Measurements from ENCODE around the gene SLC7A11. TPM values are rescaled to one million over a fixed set of nuclear protein-coding genes. Genes with fewer than 3 reads are reported as not detected.
"Not testable (repeated sequence)": the region's sequence is repeated elsewhere in the genome, so short reads cannot be mapped to it uniquely, and the experiment has no call there.

Gene SLC7A11
- total and polyA plus RNA-seq, 5 experiments from 2014 or later = 0.13 to 0.30 TPM; not detected in 3

DNA sequence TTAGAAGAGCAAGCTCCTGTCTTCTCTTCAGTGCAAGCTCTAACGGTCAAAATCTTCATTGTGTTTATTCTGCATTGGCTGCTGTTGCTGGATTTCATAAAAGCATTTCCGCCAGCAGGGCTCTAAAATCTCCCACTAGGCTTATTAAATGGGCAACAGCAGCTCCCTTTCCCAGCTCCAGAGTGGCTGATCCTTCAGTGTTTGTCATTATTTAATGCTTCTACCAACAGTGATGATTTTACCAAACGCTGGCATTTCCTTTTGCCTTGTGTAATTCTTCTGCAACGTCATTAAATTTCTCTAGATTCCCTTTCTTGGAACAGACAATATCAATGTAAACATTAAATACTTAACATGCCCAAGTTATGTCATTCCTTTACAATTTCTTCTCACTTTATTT, 20.1 kb downstream of the SLC7A11 start:
- H3K9me3 Mint-ChIP-seq = peaks cover 0 to 4% (median 0%) of the 10 kb centered on the region in 9 donors
- H3K4me1 Mint-ChIP-seq = no peaks in the 10 kb centered on the region
- no peak for ATAC-seq
- DNase-seq = no peak
- POLR2A ChIA-PET = no interaction called here
- no peak overlapping the region for H3K27ac Mint-ChIP-seq
- H3K4me3 Mint-ChIP-seq = no peak overlapping the region
- H3K36me3 Mint-ChIP-seq = no peaks in the 10 kb centered on the region
- peaks cover 0 to 1% (median 0%) of the 10 kb centered on the region in 5 donors for H3K27me3 Mint-ChIP-seq

DNA sequence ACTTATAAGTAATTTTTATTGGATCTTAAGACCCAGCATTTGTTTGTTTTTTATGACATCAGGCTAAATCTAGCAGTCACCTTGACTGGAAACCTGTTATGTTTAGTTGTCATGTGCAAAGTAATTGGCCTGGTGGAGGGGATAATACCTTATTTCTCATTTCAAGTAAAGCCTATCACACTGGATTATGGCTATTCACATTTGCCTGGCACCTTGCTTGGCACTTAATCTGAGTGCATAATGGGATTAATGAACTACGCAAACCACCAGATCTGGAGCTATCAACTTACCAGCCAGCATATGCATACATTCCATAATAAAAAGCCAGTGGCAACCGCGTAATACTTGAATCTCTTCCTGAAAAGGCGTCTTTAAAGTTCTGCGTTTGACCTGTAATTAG, 23.2 kb downstream of the SLC7A11 start:
- no peak overlapping the region for H3K4me3 Mint-ChIP-seq
- no peaks in the 10 kb centered on the region for H3K27me3 Mint-ChIP-seq
- no peaks in the 10 kb centered on the region for H3K4me1 Mint-ChIP-seq
- no peak overlapping the region for H3K27ac Mint-ChIP-seq
- ATAC-seq (no peak), DNase-seq (no peak)
- no peaks in the 10 kb centered on the region for H3K36me3 Mint-ChIP-seq
- POLR2A ChIA-PET = no interaction called here
- H3K9me3 Mint-ChIP-seq = no peaks in the 10 kb centered on the region

DNA sequence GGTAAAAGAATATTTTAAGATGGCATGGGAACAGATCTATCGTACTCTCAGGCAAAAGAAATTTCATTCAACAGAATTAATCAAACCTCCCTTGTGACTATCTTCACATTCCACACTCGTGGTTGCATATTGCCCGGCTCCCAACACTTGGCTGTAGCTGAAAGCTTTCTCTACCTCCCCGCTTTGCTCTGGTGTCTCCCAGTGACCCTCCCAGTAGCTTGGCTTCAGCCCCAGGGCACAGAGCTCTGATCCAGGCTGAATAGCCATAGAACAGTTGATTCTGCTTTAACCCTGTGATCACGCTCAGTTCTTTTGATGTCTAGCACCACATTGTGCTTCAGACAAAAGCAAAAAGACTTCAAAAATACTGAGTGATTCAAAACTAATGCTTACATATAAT, 24.6 kb downstream of the SLC7A11 start:
- Mint-ChIP-seq H3K4me1 (no peaks in the 10 kb centered on the region), H3K36me3 (no peaks in the 10 kb centered on the region), H3K27ac (no peak overlapping the region), H3K4me3 (no peak overlapping the region), H3K9me3 (no peaks in the 10 kb centered on the region), H3K27me3 (no peaks in the 10 kb centered on the region)
- POLR2A ChIA-PET = no interaction called here
- ATAC-seq (no peak), DNase-seq (no peak)

DNA sequence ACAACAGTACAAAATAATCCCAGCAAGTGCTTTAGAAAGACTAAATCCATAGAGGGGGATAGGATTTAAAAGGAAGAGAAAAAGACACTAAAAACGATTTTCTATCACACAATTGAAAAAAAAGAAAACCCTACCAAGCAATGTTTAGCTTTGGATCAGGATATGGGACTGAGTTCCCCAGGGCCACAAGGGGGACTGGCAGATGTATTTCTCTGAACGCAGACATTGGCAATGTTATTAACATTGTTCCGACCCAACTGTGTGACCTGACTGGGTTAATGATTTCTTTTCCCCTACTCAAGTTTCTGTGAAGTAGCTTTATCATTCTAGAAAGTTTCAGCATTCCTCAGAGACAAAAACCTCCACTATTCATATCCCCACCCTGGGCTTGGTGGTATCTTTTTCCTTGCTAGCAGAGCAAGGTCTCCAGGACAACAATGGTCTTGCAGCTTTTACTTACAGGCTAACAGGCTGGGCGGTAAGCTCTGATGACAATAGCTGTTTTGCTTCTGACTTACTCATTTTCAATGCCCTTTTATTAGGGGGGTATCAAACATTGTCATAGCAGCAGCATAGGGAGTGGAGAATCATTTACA, 25.8 kb downstream of the SLC7A11 start:
- H3K4me1 Mint-ChIP-seq = no peaks in the 10 kb centered on the region
- no peak for DNase-seq
- no peak overlapping the region for H3K4me3 Mint-ChIP-seq
- ATAC-seq = no peak
- H3K27me3 Mint-ChIP-seq = no peaks in the 10 kb centered on the region
- no peaks in the 10 kb centered on the region for H3K36me3 Mint-ChIP-seq
- no peak overlapping the region for H3K27ac Mint-ChIP-seq
- POLR2A ChIA-PET = no interaction called here
- peaks cover 0 to 3% (median 0%) of the 10 kb centered on the region in 9 donors for H3K9me3 Mint-ChIP-seq

DNA sequence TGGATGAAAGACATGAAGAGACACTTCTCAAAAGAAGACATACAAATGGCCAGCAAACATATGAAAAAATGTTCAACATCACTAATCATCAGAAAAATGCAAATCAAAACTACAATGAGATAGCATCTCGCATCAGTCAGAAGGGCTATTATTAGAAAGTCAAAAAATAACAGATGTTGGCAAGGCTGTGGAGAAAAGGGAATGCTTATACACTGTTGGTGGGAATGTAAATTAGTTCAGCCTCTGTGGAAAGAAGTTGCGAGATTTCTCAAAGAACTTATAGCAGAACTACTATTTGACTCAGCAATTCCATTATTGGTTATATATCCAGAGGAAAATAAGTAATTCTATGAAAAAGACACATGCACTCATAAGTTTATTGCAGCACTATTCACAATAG, 31.6 kb downstream of the SLC7A11 start:
- H3K27ac Mint-ChIP-seq, H3K9me3 Mint-ChIP-seq, ATAC-seq, H3K36me3 Mint-ChIP-seq, H3K27me3 Mint-ChIP-seq, H3K4me3 Mint-ChIP-seq, H3K4me1 Mint-ChIP-seq, DNase-seq, POLR2A ChIA-PET: not testable (repeated sequence)

DNA sequence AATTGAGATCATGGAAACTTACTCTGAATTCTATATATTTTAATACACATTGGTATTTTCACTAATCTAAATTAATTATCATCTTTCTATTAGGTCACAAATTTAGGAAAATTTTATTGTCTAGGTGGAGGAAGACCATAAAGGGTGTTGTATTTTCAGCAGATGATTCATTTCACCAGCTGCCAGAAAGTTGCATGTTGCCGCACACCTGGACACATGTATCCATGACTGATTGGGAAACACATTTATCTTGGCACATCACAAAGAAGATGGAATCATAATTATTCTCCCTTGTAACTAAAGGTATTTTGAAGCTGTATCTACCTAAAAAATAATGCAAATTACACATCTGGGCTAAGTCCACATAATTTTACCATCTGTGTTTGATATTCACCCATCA, 33.1 kb downstream of the SLC7A11 start:
- Mint-ChIP-seq H3K9me3 (peaks cover 0 to 6% (median 0%) of the 10 kb centered on the region in 9 donors), H3K4me1 (no peaks in the 10 kb centered on the region), H3K36me3 (no peaks in the 10 kb centered on the region), H3K4me3 (no peak overlapping the region), H3K27ac (no peak overlapping the region), H3K27me3 (peaks cover 0 to 3% (median 0%) of the 10 kb centered on the region in 5 donors)
- no peak for ATAC-seq
- POLR2A ChIA-PET = no interaction called here
- DNase-seq = no peak

DNA sequence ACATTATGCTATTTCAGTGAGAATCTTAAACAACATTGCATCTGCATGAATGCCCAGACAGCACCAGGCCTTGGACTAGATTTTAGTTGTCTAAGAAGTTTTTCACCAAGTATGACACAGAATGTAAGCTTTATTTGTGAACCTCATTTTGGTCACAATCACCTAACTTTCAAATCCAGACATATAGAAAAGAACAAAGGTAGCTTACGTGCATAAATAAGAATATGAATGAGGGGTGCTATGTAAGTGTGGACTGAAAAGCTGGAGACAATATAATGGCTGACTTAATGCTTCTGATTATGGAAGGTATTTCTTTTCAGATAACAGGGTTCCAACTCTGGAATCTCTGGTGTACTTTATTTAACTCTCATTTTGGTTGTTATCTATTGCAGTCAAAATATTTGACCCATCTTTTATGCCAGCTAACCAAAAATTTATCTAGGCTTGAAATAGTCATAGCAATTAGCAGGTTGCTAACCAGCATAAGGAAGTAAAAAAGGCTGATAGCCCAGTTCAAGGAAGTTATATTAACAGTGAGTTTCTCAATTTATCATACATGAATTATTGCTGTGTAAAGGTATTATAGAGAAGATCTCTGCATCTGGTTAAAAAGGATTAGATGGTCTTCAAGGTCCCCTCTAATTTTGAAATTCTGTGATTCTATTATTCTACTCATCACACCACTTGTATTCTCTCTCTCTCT, 36.5 kb downstream of the SLC7A11 start:
- POLR2A ChIA-PET = no interaction called here
- Mint-ChIP-seq H3K4me1 (no peaks in the 10 kb centered on the region), H3K27me3 (peaks cover 0 to 6% (median 0%) of the 10 kb centered on the region in 5 donors), H3K36me3 (no peaks in the 10 kb centered on the region), H3K4me3 (no peak overlapping the region), H3K27ac (no peak overlapping the region), H3K9me3 (no peaks in the 10 kb centered on the region)
- no peak for ATAC-seq
- DNase-seq = no peak

DNA sequence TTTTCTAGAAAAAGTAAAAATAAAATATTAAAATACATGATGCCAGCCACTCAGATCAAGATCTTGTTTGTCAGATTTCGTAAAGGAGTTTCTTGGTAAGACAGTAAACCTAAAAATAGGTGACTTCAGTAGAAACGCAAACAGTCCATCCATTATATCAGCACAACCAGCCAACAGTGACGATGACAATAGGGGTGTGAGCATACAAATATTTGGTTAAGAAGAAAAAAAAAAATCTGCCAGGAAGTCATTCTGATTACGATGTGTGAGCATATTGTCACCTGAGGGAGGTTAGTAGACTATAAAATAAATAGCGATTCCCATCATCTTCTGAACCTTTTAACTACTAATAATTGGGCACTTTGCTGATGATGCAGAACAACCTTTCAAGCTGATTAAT, 37.6 kb downstream of the SLC7A11 start:
- H3K4me3 Mint-ChIP-seq = no peak overlapping the region
- H3K36me3 Mint-ChIP-seq = no peaks in the 10 kb centered on the region
- DNase-seq = no peak
- POLR2A ChIA-PET = no interaction called here
- ATAC-seq = no peak
- H3K4me1 Mint-ChIP-seq = no peaks in the 10 kb centered on the region
- peaks cover 0 to 6% (median 0%) of the 10 kb centered on the region in 5 donors for H3K27me3 Mint-ChIP-seq
- H3K9me3 Mint-ChIP-seq = no peaks in the 10 kb centered on the region
- H3K27ac Mint-ChIP-seq = no peak overlapping the region

DNA sequence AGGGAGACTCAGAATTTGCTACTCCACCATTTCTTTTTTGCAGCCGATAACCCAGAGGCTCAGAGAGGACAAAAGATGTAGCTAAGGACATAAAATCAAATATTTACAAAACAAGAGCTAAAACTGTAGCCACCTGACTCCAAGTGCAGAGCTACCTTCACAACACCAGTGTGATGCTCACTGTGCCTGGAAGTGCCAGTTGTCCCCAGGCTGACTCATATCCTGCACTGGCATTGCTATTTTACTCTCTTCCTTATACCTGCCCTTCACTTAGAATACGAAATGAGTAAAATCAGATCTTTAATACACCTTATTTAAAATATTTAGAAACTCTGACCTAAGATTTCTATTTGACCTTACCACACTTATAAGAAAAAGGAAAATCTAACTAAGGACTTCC, 39.5 kb downstream of the SLC7A11 start:
- Mint-ChIP-seq H3K4me3 (no peak overlapping the region), H3K36me3 (no peaks in the 10 kb centered on the region), H3K27me3 (peaks cover 0 to 6% (median 0%) of the 10 kb centered on the region in 5 donors), H3K27ac (no peak overlapping the region), H3K9me3 (no peaks in the 10 kb centered on the region), H3K4me1 (no peaks in the 10 kb centered on the region)
- POLR2A ChIA-PET = no interaction called here
- ATAC-seq = no peak
- DNase-seq = no peak

DNA sequence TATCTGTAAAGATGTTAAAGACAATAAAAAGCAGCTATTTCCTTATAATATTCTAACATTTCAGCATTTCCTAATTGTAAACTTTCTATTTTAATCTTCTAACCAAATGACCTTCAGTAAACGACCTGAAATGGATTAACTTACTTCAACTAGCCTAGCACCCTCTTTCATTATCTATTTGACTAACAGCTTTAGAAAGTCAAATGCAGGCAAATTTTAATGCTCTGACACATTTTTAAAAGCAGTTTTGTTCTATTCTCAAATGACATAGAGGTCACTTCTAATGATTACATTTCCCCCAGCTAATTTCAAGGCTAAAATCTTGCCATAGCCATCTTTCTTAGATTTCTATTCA, 41.9 kb downstream of the SLC7A11 start:
- POLR2A ChIA-PET = no interaction called here
- Mint-ChIP-seq H3K36me3 (no peaks in the 10 kb centered on the region), H3K27me3 (peaks cover 0 to 6% (median 0%) of the 10 kb centered on the region in 5 donors), H3K4me1 (no peaks in the 10 kb centered on the region), H3K4me3 (no peak overlapping the region), H3K9me3 (no peaks in the 10 kb centered on the region), H3K27ac (no peak overlapping the region)
- no peak for DNase-seq
- ATAC-seq = no peak

DNA sequence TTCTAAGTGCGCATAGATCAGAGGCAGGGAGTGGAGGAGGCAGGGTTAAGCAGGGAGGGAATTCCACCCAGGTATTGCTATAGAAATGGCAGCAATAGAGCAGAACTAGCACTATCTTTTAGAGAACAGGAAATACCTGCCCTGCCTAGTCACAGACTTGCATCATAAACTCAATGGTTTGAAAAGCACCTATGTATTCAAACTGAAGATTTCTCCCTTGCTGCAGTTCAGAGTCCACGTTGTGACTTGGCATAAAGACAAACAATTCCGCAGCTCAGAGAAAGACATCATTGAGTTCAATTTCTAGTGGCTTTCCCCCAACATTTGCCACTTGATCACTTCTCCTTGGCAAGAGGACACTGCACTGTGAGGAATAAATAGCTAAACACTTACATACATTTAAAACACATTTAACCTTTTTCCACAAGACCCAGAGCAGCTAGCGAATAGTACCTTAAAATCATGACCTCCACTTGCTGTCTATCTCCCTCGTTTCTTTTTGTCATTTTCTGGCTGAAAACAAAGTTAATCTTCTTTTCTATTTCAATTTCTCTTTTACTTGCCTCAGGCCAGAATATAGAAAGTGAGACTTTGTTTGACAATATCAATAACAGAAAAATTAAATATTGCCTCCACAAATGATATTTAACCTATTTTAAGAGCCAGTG, 42.4 kb downstream of the SLC7A11 start:
- H3K27ac Mint-ChIP-seq = no peak overlapping the region
- H3K36me3 Mint-ChIP-seq = no peaks in the 10 kb centered on the region
- POLR2A ChIA-PET = no interaction called here
- DNase-seq (no peak), ATAC-seq (no peak)
- H3K9me3 Mint-ChIP-seq = no peaks in the 10 kb centered on the region
- H3K4me3 Mint-ChIP-seq = no peak overlapping the region
- no peaks in the 10 kb centered on the region for H3K4me1 Mint-ChIP-seq
- peaks cover 0 to 6% (median 0%) of the 10 kb centered on the region in 5 donors for H3K27me3 Mint-ChIP-seq

DNA sequence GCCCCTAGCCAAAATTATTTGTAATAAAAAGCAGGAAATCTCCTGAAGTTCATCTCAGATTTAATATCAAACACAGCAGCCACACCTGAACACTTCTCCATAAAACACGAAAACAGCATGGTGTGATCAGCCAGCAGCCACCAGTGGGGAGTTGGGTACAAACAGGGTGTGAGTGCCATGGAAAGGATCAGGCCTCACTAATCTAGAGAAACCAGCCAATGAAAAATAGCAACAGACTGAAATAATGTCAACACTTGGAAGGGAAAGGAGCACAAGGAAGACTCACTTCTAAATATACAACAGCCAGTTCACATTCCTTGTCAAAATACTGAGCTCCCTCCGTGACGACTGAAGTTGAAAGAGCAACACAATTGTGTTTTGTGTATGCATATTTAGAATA, 46.0 kb downstream of the SLC7A11 start:
- Mint-ChIP-seq H3K9me3 (no peaks in the 10 kb centered on the region), H3K27me3 (peaks cover 0 to 6% (median 0%) of the 10 kb centered on the region in 5 donors), H3K27ac (no peak overlapping the region), H3K36me3 (no peaks in the 10 kb centered on the region), H3K4me3 (no peak overlapping the region), H3K4me1 (peaks cover 0 to 2% (median 0%) of the 10 kb centered on the region in 4 donors)
- ATAC-seq = no peak
- no peak for DNase-seq
- POLR2A ChIA-PET = no interaction called here

DNA sequence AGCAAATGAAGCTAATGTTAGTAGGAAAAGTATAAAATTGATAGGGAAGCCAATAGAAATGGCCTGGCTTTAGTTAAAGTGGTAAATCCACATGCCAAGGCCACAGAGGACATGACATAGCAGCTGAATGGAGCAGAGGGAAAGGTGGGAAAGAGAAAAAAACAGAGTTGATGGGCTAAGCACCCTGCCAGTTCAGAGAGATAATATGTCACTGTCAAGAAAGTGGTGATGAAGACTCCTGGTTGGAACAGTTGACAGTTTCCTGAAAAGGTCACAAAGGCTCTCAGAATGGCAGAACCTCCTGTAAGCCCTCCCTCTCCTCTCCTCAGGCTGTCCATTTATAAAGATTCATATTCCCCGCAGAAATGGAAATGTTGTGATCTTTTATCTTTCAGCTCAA, 48.2 kb downstream of the SLC7A11 start:
- POLR2A ChIA-PET = no interaction called here
- ATAC-seq (no peak), DNase-seq (no peak)
- peaks cover 0 to 8% (median 0%) of the 10 kb centered on the region in 5 donors for H3K27me3 Mint-ChIP-seq
- H3K4me1 Mint-ChIP-seq = peaks cover 0 to 17% (median 0%) of the 10 kb centered on the region in 4 donors
- no peak overlapping the region for H3K4me3 Mint-ChIP-seq
- H3K9me3 Mint-ChIP-seq = no peaks in the 10 kb centered on the region
- no peak overlapping the region for H3K27ac Mint-ChIP-seq
- no peaks in the 10 kb centered on the region for H3K36me3 Mint-ChIP-seq

Data from naive thymus-derived CD8-positive, alpha-beta T cell (primary cell).